ENCODE data around the gene EEF2KMT.

DNA sequence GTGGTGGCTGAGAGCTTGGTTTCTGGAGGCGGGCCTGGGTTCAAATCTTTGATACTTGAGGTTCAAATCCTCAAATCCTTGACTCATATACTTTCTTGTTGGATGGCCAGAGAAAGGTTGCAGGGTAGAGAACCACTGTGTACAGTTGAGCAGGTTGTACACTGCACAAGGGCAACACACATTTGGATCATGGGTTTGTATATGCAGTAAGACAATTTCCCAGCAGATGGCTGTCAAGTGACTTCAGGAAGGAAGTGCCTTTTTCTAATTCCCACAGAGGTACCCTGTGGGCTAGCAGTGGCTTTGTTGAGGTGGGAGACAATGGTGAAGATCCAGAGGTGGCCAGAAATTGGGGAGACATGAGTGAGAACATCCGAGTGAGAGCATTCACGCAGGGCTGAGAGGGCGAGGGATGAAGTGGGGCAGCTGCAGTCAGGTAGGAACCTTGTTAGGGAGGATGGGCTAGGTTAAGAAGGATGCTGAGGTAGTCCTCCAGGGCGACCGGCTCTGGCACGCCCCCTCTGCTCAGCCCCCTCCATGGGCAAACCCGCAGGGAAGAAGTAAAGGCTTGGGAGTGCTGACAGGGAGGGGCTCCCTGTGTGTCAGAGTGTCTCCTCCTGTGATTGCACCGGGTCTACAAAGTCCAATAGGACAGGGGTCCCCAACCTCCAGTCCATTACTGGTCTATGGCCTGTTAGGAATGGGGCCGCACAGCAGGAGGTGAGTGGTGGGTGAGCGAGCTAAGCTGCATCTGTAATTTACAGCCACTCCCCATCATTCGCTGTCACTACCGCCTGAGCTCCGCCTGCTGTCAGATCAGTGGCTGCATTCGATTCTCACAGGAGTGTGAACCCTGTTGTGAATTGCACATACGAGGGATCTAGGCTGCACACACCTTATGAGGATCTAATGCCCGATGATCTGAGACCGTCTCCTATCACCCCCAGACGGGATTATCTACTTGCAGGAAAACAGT is 34.5 kb downstream of the EEF2KMT start:
- no peak for TF ChIP-seq CBX5 (IDR thresholded peaks at IDR 0.05; ENCODE audit: low read depth, low read length)
- TF ChIP-seq HDAC6 (IDR thresholded peaks at IDR 0.05; ENCODE audit: low read depth, low read length): no peak
- TF ChIP-seq, protein P1, sequence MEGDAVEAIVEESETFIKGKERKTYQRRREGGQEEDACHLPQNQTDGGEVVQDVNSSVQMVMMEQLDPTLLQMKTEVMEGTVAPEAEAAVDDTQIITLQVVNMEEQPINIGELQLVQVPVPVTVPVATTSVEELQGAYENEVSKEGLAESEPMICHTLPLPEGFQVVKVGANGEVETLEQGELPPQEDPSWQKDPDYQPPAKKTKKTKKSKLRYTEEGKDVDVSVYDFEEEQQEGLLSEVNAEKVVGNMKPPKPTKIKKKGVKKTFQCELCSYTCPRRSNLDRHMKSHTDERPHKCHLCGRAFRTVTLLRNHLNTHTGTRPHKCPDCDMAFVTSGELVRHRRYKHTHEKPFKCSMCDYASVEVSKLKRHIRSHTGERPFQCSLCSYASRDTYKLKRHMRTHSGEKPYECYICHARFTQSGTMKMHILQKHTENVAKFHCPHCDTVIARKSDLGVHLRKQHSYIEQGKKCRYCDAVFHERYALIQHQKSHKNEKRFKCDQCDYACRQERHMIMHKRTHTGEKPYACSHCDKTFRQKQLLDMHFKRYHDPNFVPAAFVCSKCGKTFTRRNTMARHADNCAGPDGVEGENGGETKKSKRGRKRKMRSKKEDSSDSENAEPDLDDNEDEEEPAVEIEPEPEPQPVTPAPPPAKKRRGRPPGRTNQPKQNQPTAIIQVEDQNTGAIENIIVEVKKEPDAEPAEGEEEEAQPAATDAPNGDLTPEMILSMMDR (IDR thresholded peaks at IDR 0.05; ENCODE audit: control extremely low read depth in 1 of 3, insufficient read depth in 1 of 3, low read depth in 1 of 3, low read length in 3 of 3): no peak
- no peak for TF ChIP-seq EZH2 (IDR thresholded peaks at IDR 0.05; ENCODE audit: low read depth, low read length, severe bottlenecking)

All from H1 (cell line).